HG03060 (cell line): Measurements from ENCODE around the gene SRRM3.
"Not testable (repeated sequence)": the region's sequence is repeated elsewhere in the genome, so short reads cannot be mapped to it uniquely, and the experiment has no call there.

ENCODE experiments used
- ATAC-seq: cut with Tn5 transposase; IDR thresholded peaks from one replicate; pipeline ENCODE4 v1.9.1; 2021; ENCODE audit warnings: low read depth, moderate number of reproducible peaks; ENCODE audit not compliant: unreplicated experiment

Gene SRRM3

GRCh38 chr7:76224695-76225094 lies 23.0 kb downstream of the SRRM3 start:
- ATAC-seq, result no peak

- ATAC-seq, result no peak
Measured at GRCh38 chr7:76225379-76225778, 23.7 kb downstream of the SRRM3 start.

- ATAC-seq, result no peak
Measured at GRCh38 chr7:76225951-76226350, 24.3 kb downstream of the SRRM3 start.

- ATAC-seq, result not testable (repeated sequence)
Measured at GRCh38 chr7:76226878-76227423, 25.3 kb downstream of the SRRM3 start.

GRCh38 chr7:76230214-76230613 lies 28.5 kb downstream of the SRRM3 start:
- ATAC-seq, result no peak

GRCh38 chr7:76231071-76231470 lies 29.4 kb downstream of the SRRM3 start:
- ATAC-seq, result no peak

GRCh38 chr7:76231583-76231982 lies 29.9 kb downstream of the SRRM3 start:
- no peak for ATAC-seq

GRCh38 chr7:76232698-76233097 lies 31.0 kb downstream of the SRRM3 start:
- no peak for ATAC-seq

- ATAC-seq, result no peak
Measured at GRCh38 chr7:76233538-76234281, 32.0 kb downstream of the SRRM3 start.

GRCh38 chr7:76234282-76234584 lies 32.5 kb downstream of the SRRM3 start:
- no peak for ATAC-seq

- ATAC-seq, result no peak
Measured at GRCh38 chr7:76234931-76235441, 33.3 kb downstream of the SRRM3 start.

- ATAC-seq, result no peak
Measured at GRCh38 chr7:76236224-76236623, 34.5 kb downstream of the SRRM3 start.

- ATAC-seq, result no peak
Measured at GRCh38 chr7:76238326-76238725, 36.6 kb downstream of the SRRM3 start.

GRCh38 chr7:76241141-76241540 lies 39.4 kb downstream of the SRRM3 start:
- ATAC-seq, result no peak

- not testable (repeated sequence) for ATAC-seq
Measured at GRCh38 chr7:76242517-76243063, 40.9 kb downstream of the SRRM3 start.

GRCh38 chr7:76244781-76245391 lies 43.2 kb downstream of the SRRM3 start:
- no peak for ATAC-seq

GRCh38 chr7:76246804-76247389 lies 45.2 kb downstream of the SRRM3 start:
- no peak for ATAC-seq

- no peak for ATAC-seq
Measured at GRCh38 chr7:76247938-76248337, 46.2 kb downstream of the SRRM3 start.

- ATAC-seq, result no peak
Measured at GRCh38 chr7:76252021-76252420, 50.3 kb downstream of the SRRM3 start.

- ATAC-seq, result no peak
Measured at GRCh38 chr7:76254781-76255180, 53.1 kb downstream of the SRRM3 start.

GRCh38 chr7:76257973-76258372 lies 56.3 kb downstream of the SRRM3 start:
- ATAC-seq, result no peak
